Endothelial cell of umbilical vein (primary cell): ENCODE results near the gene DENND1B. TPM values are rescaled to one million over a fixed set of nuclear protein-coding genes. Genes with fewer than 3 reads are reported as not detected.

Experiments
- BruUV-seq: library from RNA; stranded (reverse); fragments of 400-500 nt; replicated peaks from 2 replicates; lab custom pipeline; 2021; lab: Mats Ljungman, UMichigan
- CTCF ChIA-PET: fragments of 300-600, 350-600 bp; sonication (Branson Sonifier 250); formaldehyde crosslinking; loops from one replicate; lab custom pipeline; 2021; ENCODE audit warnings: antibody characterized with exemption, inconsistent platforms; lab: Charles Lee
- POLR2A ChIA-PET: fragments of 300-600, 350-600 bp; sonication (Branson Sonifier 250); formaldehyde crosslinking; loops from one replicate; lab custom pipeline; 2021; ENCODE audit warnings: antibody characterized with exemption, inconsistent platforms; lab: Charles Lee
- DNase-seq: peaks from one replicate; pipeline ENCODE4 v3.0.0-alpha.2; 2011; ENCODE audit warnings: low read depth, low spot score
- FAIRE-seq: peaks from 2 replicates; lab custom pipeline; 2011; peaks lifted over from hg19 to GRCh38; lab: Jason Lieb, UNC
- H2AFZ ChIP-seq: 2 replicates; pipeline ENCODE4 v1.6.0; 2012; ENCODE audit warnings: low read depth, low read length, control low read depth, inconsistent platforms
- H3K27ac ChIP-seq: 2 replicates; pipeline ENCODE4 v1.5.1; 2011; ENCODE audit warnings: low read depth, mild to moderate bottlenecking, control low read depth, low read length, moderate library complexity; ENCODE audit not compliant: insufficient read depth
- H3K27me3 ChIP-seq, 2 experiments: 2 replicates each; pipeline versions ENCODE4 v1.6.0 to v1.6.1; 2011; ENCODE audit warnings: low read length in 2 of 2, mixed read lengths in 1 of 2; ENCODE audit not compliant: control insufficient read depth in 2 of 2, insufficient read depth in 2 of 2
- H3K36me3 ChIP-seq, 2 experiments: 2 replicates in 1 of 2; 3 replicates in 1 of 2; pipeline ENCODE4 v1.5.1; 2011; ENCODE audit warnings: low read length in 2 of 2, mild to moderate bottlenecking in 1 of 2, moderate library complexity in 1 of 2; ENCODE audit not compliant: control insufficient read depth in 2 of 2, insufficient read depth in 2 of 2; ENCODE audit errors: extremely low read depth in 1 of 2
- H3K4me1 ChIP-seq: 3 replicates; pipeline ENCODE4 v1.5.1; 2011; ENCODE audit warnings: mild to moderate bottlenecking, low read length; ENCODE audit not compliant: control insufficient read depth, insufficient read depth; ENCODE audit errors: extremely low read depth
- H3K4me2 ChIP-seq: 2 replicates; pipeline ENCODE4 v1.6.1; 2011; ENCODE audit warnings: low read length, control low read depth, mixed read lengths; ENCODE audit not compliant: insufficient read depth
- H3K4me3 ChIP-seq, 3 experiments: fragments of 200-600 bp in 1 of 3; sonication (generic), shearing (Covaris generic) in 1 of 3; replicated peaks in 1 of 3; 2 replicates each; pipeline ENCODE4 v1.5.1; 2011 to 2016; ENCODE audit warnings: control low read depth in 3 of 3, low read length in 3 of 3, mild to moderate bottlenecking in 2 of 3, inconsistent platforms in 1 of 3, low read depth in 1 of 3, moderate library complexity in 1 of 3; ENCODE audit not compliant: insufficient read depth in 1 of 3
- H3K79me2 ChIP-seq: 2 replicates; pipeline ENCODE4 v1.6.0; 2012; ENCODE audit warnings: low read length, inconsistent platforms; ENCODE audit not compliant: control insufficient read depth, insufficient read depth
- H3K9ac ChIP-seq: replicated peaks from 2 replicates; pipeline ENCODE3; 2011; ENCODE audit warnings: low read length, control low read depth; ENCODE audit not compliant: insufficient read depth; ENCODE audit errors: extremely low read depth
- H3K9me1 ChIP-seq: replicated peaks from 3 replicates; pipeline ENCODE4 v1.6.0; 2011; ENCODE audit warnings: mild to moderate bottlenecking, low read length; ENCODE audit not compliant: control insufficient read depth, insufficient read depth; ENCODE audit errors: extremely low read depth
- H3K9me3 ChIP-seq: replicated peaks from 2 replicates; pipeline ENCODE4 v1.5.1; 2012; ENCODE audit warnings: low read length, inconsistent platforms; ENCODE audit not compliant: control insufficient read depth, insufficient read depth
- H4K20me1 ChIP-seq: replicated peaks from 2 replicates; pipeline ENCODE3; 2011; ENCODE audit warnings: mild to moderate bottlenecking, low read length; ENCODE audit not compliant: control insufficient read depth, insufficient read depth; ENCODE audit errors: extremely low read depth
- EZH2 ChIP-seq: IDR thresholded peaks from 2 replicates; pipeline ENCODE4 v1.6.1; 2012; ENCODE audit warnings: borderline replicate concordance, low read depth, mild to moderate bottlenecking, moderate library complexity, low read length, inconsistent platforms; ENCODE audit not compliant: severe bottlenecking
- FOS ChIP-seq: IDR thresholded peaks from 2 replicates; pipeline ENCODE4 v1.6.1; 2011; ENCODE audit warnings: mild to moderate bottlenecking, low read length, moderate library complexity, borderline replicate concordance; ENCODE audit not compliant: insufficient read depth
- GATA2 ChIP-seq: IDR thresholded peaks from 2 replicates; pipeline ENCODE4 v1.7.0; 2011; ENCODE audit warnings: low read depth, mild to moderate bottlenecking, moderate library complexity, mixed read lengths, low read length; ENCODE audit not compliant: insufficient read length, insufficient read depth
- JUN ChIP-seq: IDR thresholded peaks from 2 replicates; pipeline ENCODE4 v1.6.1; 2011; ENCODE audit warnings: borderline replicate concordance, low read depth; ENCODE audit not compliant: insufficient read length, insufficient read depth
- MYC ChIP-seq: IDR thresholded peaks from one replicate; pipeline ENCODE4 v1.6.1; 2011; ENCODE audit warnings: mild to moderate bottlenecking, low read depth, low read length
- POLR2A ChIP-seq: IDR thresholded peaks from 2 replicates; pipeline ENCODE4 v1.6.1; 2012; ENCODE audit warnings: low read depth, mild to moderate bottlenecking, control low read depth, low read length
- POLR2AphosphoS5 ChIP-seq: IDR thresholded peaks from 2 replicates; pipeline ENCODE4 v1.6.1; 2012; ENCODE audit warnings: low read depth, mild to moderate bottlenecking, control low read depth, low read length, moderate library complexity; ENCODE audit not compliant: insufficient read depth
- dilution Hi-C: fragments of 300-500 bp; cut with MboI; formaldehyde crosslinking; loops from one replicate; pipeline ENCODE4 v1.15.0; 2019; ENCODE audit warnings: low sequenced_read_pairs; ENCODE audit not compliant: extremely low pct_ligation_motif_present
- intact Hi-C: fragments of 100-400 bp; cut with micrococcal nuclease; formaldehyde crosslinking; loops from one replicate; pipeline ENCODE4 v1.10.0; 2022
- polyA plus RNA-seq, 4 experiments: library from polyadenylated mRNA; depleted of rRNA in 3 of 4; stranded (reverse) in 3 of 4; unstranded in 1 of 4; fragments of >200 nt; gene quantifications; 2 replicates each; pipeline versions ENCODE4 v1.2.1 to v1.2.3, GENCODE V29; 2011 to 2012; ENCODE audit warnings: missing spikeins in 1 of 4
- total RNA-seq: library from RNA; stranded (reverse); gene quantifications from 2 replicates; pipeline ENCODE4 v1.2.3, GENCODE V29; 2021
- TF ChIP-seq, protein P1 (sequence below): IDR thresholded peaks from 2 replicates; pipeline ENCODE4 v1.6.1; 2011; ENCODE audit not compliant: insufficient read depth, insufficient read length
- TF ChIP-seq, protein P2 (sequence below), 2 donors: IDR thresholded peaks; 1 replicate in 1 of 2; 2 replicates in 1 of 2; pipeline ENCODE4 v1.5.1; 2011; ENCODE audit warnings: low read length in 2 of 2, mild to moderate bottlenecking in 2 of 2, moderate library complexity in 2 of 2, control low read depth in 1 of 2, inconsistent platforms in 1 of 2, low read depth in 1 of 2; ENCODE audit not compliant: insufficient read depth in 1 of 2; ENCODE audit errors: extremely low read depth in 1 of 2

Gene DENND1B
- total and polyA plus RNA-seq, 2 donors (not counting 3 experiments of a cell fraction or from before 2014, with no cell fraction given), result 0.97 to 3.3 TPM

DNA sequence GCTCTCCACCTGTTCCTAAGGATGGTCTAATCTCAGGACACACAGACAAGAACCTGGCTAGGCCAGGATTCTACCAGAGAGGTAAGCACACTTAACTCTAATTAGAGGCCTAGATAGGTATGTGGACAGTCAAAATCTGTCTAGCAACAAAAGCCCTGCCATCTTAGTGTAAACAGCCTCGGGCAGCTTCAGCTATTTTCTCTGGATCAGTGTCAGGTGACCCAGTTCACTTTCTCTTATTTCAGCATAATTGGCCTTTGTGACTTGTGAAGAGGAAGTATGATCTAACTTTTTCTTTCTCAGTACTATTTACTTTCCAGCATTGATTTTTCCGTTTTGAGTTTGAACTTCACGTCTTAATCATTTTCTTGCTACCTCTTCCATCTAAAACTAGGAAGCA lies 289.5 kb downstream of the DENND1B start:
- Histone ChIP-seq H3K4me1 (no peaks in the 10 kb centered on the region), H3K9ac (no peak overlapping the region), H3K9me3 (no peaks in the 10 kb centered on the region), H3K79me2 (no peaks in the 10 kb centered on the region), H2AFZ (peak overlapping the region; percentile 31), H3K4me2 (no peak overlapping the region), H3K36me3 (no peaks in the 10 kb centered on the region), H4K20me1 (no peaks in the 10 kb centered on the region), H3K27ac (no peak overlapping the region), H3K9me1 (no peaks in the 10 kb centered on the region), H3K4me3 (no peak overlapping the region), H3K27me3 (no peaks in the 10 kb centered on the region)
- FAIRE-seq (peak; percentile 57), DNase-seq (peak; percentile 43)
- ChIA-PET POLR2A (no interaction called here), CTCF (no interaction called here)
- no TSS peak for BruUV-seq
- intact Hi-C loops, result no loop called here
- dilution Hi-C loops, result no loop called here
- TF ChIP-seq, protein P1, sequence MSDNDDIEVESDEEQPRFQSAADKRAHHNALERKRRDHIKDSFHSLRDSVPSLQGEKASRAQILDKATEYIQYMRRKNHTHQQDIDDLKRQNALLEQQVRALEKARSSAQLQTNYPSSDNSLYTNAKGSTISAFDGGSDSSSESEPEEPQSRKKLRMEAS, result no peak

DNA sequence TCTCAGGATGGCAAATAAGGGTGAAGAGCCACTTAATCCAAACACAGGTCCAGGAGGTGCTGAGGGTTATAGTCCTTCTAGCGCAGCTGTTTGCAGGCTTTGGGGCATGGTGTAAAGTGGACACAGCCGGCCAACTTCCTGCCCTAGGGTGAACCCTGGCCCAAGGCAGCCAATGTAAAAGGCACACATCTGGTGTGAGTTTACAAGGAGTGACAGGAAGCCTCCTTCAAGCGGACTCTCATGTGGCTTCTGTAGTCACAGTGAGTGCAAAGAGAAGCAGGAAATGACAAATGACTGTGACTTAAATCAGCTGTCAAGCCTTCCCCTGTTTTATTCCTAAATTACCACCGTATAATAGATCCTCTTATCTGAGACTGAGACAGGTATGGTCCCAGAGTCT lies 294.2 kb downstream of the DENND1B start:
- no peaks in the 10 kb centered on the region for H4K20me1 ChIP-seq
- H3K9ac ChIP-seq, result no peak overlapping the region
- no peak overlapping the region for H3K27ac ChIP-seq
- H3K27me3 ChIP-seq, result no peaks in the 10 kb centered on the region
- no peaks in the 10 kb centered on the region for H3K79me2 ChIP-seq
- intact Hi-C loops (no loop called here), dilution Hi-C loops (no loop called here)
- H3K36me3 ChIP-seq, result no peaks in the 10 kb centered on the region
- FAIRE-seq, result no peak
- no peak overlapping the region for H2AFZ ChIP-seq
- no peak for DNase-seq
- no TSS peak for BruUV-seq
- ChIA-PET POLR2A (no interaction called here), CTCF (no interaction called here)
- no peaks in the 10 kb centered on the region for H3K4me1 ChIP-seq
- no peaks in the 10 kb centered on the region for H3K9me1 ChIP-seq
- no peak overlapping the region for H3K4me3 ChIP-seq
- no peak for TF ChIP-seq JUN
- TF ChIP-seq EZH2, result no peak
- TF ChIP-seq FOS, result no peak
- TF ChIP-seq, protein P1, result no peak
- TF ChIP-seq POLR2A, result no peak
- TF ChIP-seq POLR2AphosphoS5, result no peak
- no peak for TF ChIP-seq GATA2
- no peak for TF ChIP-seq MYC
- TF ChIP-seq, protein P2, sequence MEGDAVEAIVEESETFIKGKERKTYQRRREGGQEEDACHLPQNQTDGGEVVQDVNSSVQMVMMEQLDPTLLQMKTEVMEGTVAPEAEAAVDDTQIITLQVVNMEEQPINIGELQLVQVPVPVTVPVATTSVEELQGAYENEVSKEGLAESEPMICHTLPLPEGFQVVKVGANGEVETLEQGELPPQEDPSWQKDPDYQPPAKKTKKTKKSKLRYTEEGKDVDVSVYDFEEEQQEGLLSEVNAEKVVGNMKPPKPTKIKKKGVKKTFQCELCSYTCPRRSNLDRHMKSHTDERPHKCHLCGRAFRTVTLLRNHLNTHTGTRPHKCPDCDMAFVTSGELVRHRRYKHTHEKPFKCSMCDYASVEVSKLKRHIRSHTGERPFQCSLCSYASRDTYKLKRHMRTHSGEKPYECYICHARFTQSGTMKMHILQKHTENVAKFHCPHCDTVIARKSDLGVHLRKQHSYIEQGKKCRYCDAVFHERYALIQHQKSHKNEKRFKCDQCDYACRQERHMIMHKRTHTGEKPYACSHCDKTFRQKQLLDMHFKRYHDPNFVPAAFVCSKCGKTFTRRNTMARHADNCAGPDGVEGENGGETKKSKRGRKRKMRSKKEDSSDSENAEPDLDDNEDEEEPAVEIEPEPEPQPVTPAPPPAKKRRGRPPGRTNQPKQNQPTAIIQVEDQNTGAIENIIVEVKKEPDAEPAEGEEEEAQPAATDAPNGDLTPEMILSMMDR (IDR thresholded peaks at IDR 0.05; ENCODE audit: extremely low read depth in 1 of 2, insufficient read depth in 1 of 2, low read depth in 1 of 2, low read length in 2 of 2), result no peak
- no peaks in the 10 kb centered on the region for H3K9me3 ChIP-seq
- H3K4me2 ChIP-seq, result no peak overlapping the region
